Peyer's patch (tissue), 4 donors: Measurements from ENCODE around the gene TBXA2R. TPM values are rescaled to one million over a fixed set of nuclear protein-coding genes. Genes with fewer than 3 reads are reported as not detected.
"Not testable (repeated sequence)": the region's sequence is repeated elsewhere in the genome, so short reads cannot be mapped to it uniquely, and the experiment has no call there.

ENCODE experiments used
- DNase-seq, 3 donors: peaks; one replicate each; pipeline ENCODE4 v3.0.0-alpha.2; 2017 to 2019
- H3K27ac ChIP-seq, 4 donors: fragments of 200-600 bp; sonication (generic); one replicate each; pipeline ENCODE4 v1.5.1; 2016 to 2019
- H3K27me3 ChIP-seq, 2 donors: fragments of 200-600 bp; sonication (generic); one replicate each; pipeline ENCODE4 v1.5.1; 2019
- H3K36me3 ChIP-seq, 3 donors: fragments of 200-600 bp; sonication (generic); one replicate each; pipeline ENCODE4 v1.5.1; 2016 to 2019
- H3K4me1 ChIP-seq, 4 donors: fragments of 200-600 bp; sonication (generic); one replicate each; pipeline ENCODE4 v1.5.1; 2016 to 2019
- H3K4me3 ChIP-seq, 4 donors: fragments of 200-600 bp; sonication (generic); 1 replicate in 3 of 4; 2 replicates in 1 of 4; pipeline ENCODE4 v1.5.1; 2016 to 2019; ENCODE audit warnings: mild to moderate bottlenecking in 1 of 4
- H3K9me3 ChIP-seq, 4 donors: fragments of 200-600 bp; sonication (generic); one replicate each; pipeline ENCODE4 v1.5.1; 2016 to 2019; ENCODE audit warnings: mild to moderate bottlenecking in 1 of 4
- POLR2A ChIP-seq, 2 donors: fragments of 450-650 bp; IDR thresholded peaks; one replicate each; pipeline ENCODE4 v1.5.1; 2017; ENCODE audit warnings: antibody characterized with exemption in 2 of 2, mild to moderate bottlenecking in 2 of 2, moderate library complexity in 2 of 2
- total RNA-seq, 4 donors: library from RNA; depleted of rRNA; stranded (reverse); fragments of >200 nt; gene quantifications; one replicate each; pipeline ENCODE4 v1.1.0, GENCODE V29; 2016
- TF ChIP-seq, protein P1 (sequence below), 6 experiments: fragments of 450-650 bp in 4 of 6; fragments of 200-600 bp in 2 of 6; sonication (generic) in 1 of 6; IDR thresholded peaks; one replicate each; pipeline ENCODE4 v1.5.1; 2017 to 2019; ENCODE audit warnings: antibody characterized with exemption in 6 of 6, mild to moderate bottlenecking in 3 of 6, moderate library complexity in 1 of 6

Gene TBXA2R
- total RNA-seq, 4 donors from 2014 or later = 0.80 to 5.0 (median 1.6) TPM; not detected in 1

GRCh38 chr19:3652422-3652821, 45.7 kb upstream of the TBXA2R start:
- DNase-seq = no peak
- no peaks in the 10 kb centered on the region for H3K4me1 ChIP-seq
- TF ChIP-seq, protein P1, sequence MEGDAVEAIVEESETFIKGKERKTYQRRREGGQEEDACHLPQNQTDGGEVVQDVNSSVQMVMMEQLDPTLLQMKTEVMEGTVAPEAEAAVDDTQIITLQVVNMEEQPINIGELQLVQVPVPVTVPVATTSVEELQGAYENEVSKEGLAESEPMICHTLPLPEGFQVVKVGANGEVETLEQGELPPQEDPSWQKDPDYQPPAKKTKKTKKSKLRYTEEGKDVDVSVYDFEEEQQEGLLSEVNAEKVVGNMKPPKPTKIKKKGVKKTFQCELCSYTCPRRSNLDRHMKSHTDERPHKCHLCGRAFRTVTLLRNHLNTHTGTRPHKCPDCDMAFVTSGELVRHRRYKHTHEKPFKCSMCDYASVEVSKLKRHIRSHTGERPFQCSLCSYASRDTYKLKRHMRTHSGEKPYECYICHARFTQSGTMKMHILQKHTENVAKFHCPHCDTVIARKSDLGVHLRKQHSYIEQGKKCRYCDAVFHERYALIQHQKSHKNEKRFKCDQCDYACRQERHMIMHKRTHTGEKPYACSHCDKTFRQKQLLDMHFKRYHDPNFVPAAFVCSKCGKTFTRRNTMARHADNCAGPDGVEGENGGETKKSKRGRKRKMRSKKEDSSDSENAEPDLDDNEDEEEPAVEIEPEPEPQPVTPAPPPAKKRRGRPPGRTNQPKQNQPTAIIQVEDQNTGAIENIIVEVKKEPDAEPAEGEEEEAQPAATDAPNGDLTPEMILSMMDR (IDR thresholded peaks at IDR 0.05) = no peak
- TF ChIP-seq POLR2A (IDR thresholded peaks at IDR 0.05) = no peak
- H3K27ac ChIP-seq = no peak overlapping the region
- H3K4me3 ChIP-seq = no peak overlapping the region
- H3K9me3 ChIP-seq = no peaks in the 10 kb centered on the region
- H3K27me3 ChIP-seq = no peaks in the 10 kb centered on the region
- H3K36me3 ChIP-seq = peaks cover 0 to 67% (median 0%) of the 10 kb centered on the region in 3 donors

GRCh38 chr19:3651684-3652083, 45.0 kb upstream of the TBXA2R start:
- Histone ChIP-seq H3K4me1 (no peaks in the 10 kb centered on the region), H3K9me3 (no peaks in the 10 kb centered on the region), H3K27ac (no peak overlapping the region), H3K27me3 (no peaks in the 10 kb centered on the region), H3K36me3 (peaks cover 0 to 60% (median 0%) of the 10 kb centered on the region in 3 donors), H3K4me3 (no peak overlapping the region)
- TF ChIP-seq POLR2A (IDR thresholded peaks at IDR 0.05) = no peak
- TF ChIP-seq, protein P1 (IDR thresholded peaks at IDR 0.05) = no peak
- no peak for DNase-seq

- no peak for DNase-seq
- no peaks in the 10 kb centered on the region for H3K9me3 ChIP-seq
- peaks cover 0 to 63% (median 0%) of the 10 kb centered on the region in 3 donors for H3K36me3 ChIP-seq
- H3K4me1 ChIP-seq = no peaks in the 10 kb centered on the region
- TF ChIP-seq, protein P1 (IDR thresholded peaks at IDR 0.05) = no peak
- TF ChIP-seq POLR2A (IDR thresholded peaks at IDR 0.05) = no peak
- no peak overlapping the region for H3K4me3 ChIP-seq
- H3K27ac ChIP-seq = no peak overlapping the region
- no peaks in the 10 kb centered on the region for H3K27me3 ChIP-seq
Measured at GRCh38 chr19:3649888-3650287, 43.2 kb upstream of the TBXA2R start.

DNA sequence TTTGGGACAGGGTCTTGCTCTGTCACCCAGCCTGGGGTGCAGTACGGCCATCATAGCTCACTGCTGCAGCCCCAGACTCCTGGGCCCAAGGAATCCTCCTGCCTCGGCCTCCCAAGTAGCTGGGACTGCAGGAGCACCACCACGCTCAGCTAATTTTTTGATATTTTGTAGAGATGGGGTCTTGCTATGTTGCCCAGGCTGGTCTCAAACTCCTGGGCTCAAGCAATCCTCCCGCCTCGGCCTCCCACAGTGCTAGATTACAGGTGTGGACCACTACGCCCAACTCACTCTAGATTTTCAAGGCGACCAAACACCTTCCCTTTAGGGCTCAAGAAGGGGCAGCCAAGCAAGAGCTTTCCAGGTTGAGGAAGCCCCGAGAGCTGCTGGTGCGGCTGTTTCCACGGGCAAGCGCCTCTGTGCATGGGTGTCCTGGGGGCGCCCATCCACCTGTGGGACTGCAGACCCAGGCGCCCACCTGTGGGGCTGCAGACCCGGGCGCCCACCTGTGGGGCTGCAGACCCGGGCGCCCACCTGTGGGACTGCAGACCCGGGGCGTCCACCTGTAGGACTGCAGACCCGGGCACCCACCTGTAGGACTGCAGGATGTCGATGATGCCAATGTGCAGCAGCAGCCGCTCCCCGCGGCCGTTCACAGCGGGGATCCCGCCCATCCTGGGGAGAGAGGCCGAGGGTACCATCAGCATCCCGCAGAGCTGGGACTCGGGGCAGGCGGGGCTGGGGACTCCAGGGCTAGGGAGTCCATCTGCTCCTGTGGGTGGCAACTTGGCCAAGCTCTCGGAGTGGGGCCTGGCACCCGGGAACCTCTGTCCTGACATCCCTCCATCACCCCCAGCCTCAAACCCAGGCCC, 41.6 kb upstream of the TBXA2R start:
- DNase-seq = no peak
- Histone ChIP-seq H3K4me1 (no peaks in the 10 kb centered on the region), H3K27me3 (no peaks in the 10 kb centered on the region), H3K4me3 (no peak overlapping the region), H3K27ac (no peak overlapping the region), H3K36me3 (peaks cover 0 to 66% (median 0%) of the 10 kb centered on the region in 3 donors), H3K9me3 (no peaks in the 10 kb centered on the region)
- TF ChIP-seq POLR2A (IDR thresholded peaks at IDR 0.05) = no peak
- TF ChIP-seq, protein P1 (IDR thresholded peaks at IDR 0.05) = no peak

DNA sequence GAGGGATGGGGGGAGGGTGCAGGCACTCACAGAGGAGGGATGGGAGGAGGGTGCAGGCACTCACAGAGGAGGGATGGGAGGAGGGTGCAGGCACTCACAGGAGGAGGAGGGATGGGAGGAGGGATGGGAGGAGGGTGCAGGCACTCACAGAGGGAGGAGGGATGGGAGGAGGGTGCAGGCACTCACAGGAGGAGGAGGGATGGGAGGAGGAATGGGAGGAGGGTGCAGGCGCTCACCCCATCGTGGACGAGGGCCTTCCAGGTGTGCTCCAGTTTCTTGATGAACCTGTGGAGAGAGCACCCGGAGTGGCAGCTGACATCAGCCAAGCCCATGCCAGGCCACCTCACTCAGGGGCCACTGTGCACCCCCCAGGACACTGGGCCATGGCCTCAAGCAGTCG, 40.4 kb upstream of the TBXA2R start:
- not testable (repeated sequence) for H3K27ac ChIP-seq, H3K4me3 ChIP-seq, H3K27me3 ChIP-seq, DNase-seq, H3K9me3 ChIP-seq, H3K4me1 ChIP-seq
- peaks cover 0 to 63% (median 0%) of the 10 kb centered on the region in 3 donors for H3K36me3 ChIP-seq

DNA sequence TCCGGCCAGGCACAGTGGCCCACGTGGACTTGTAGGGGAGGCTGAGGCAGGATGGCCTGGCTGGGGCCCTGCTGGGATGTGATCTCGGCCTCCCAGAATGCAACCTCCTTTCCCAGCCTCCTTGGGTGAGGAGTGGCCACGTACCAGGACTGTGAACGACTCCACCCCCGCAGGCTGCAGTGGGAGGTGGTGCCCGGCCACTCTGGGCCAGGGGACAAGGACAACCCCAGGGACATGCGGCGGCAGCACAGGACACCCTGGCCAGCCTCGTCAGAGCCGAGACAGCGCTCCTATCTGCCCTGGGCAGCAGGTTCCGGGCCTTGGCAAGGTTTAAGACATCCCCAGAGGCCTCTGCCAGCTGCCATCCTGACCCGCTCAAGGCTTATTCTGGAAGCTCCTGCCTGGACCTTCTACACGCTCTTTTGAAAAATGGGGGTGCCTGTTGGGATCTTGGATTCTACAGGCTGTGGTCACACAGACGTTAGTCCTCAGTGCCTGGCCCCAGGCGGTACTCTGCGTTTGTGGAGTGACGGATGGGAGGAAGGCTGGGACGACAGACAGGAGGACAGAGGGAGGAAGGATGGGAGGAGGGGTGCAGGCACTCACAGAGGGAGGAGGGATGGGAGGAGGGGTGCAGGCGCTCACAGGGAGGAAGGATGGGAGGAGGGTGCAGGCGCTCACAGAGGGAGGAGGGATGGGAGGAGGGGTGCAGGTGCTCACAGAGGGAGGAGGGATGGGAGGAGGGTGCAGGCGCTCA, 39.8 kb upstream of the TBXA2R start:
- Histone ChIP-seq H3K27ac (no peak overlapping the region), H3K36me3 (peaks cover 0 to 62% (median 0%) of the 10 kb centered on the region in 3 donors), H3K4me3 (no peak overlapping the region), H3K9me3 (no peaks in the 10 kb centered on the region), H3K27me3 (no peaks in the 10 kb centered on the region), H3K4me1 (no peaks in the 10 kb centered on the region)
- DNase-seq = no peak
- TF ChIP-seq POLR2A (IDR thresholded peaks at IDR 0.05) = no peak
